DOHH2 (cell line): ENCODE results near the gene SLC25A27.

Experiments
- H3F3A ChIP-seq: fragments of 200-600 bp; sonication (generic), shearing (Covaris generic); 2 replicates; pipeline ENCODE4 v1.6.0; 2016; ENCODE audit warnings: antibody characterized with exemption, mild to moderate bottlenecking; ENCODE audit not compliant: control insufficient read depth, insufficient read depth
- H3K27ac ChIP-seq: fragments of 200-600 bp; sonication (generic); 2 replicates; pipeline ENCODE4 v1.5.1; 2014; ENCODE audit warnings: low read depth, mild to moderate bottlenecking, low read length, moderate library complexity
- H3K27me3 ChIP-seq: fragments of 200-600 bp; sonication (generic); 2 replicates; pipeline ENCODE4 v1.6.1; 2014; ENCODE audit warnings: mild to moderate bottlenecking, low read length, mixed read lengths; ENCODE audit not compliant: control insufficient read depth
- H3K36me3 ChIP-seq: fragments of 200-600 bp; sonication (generic); 2 replicates; pipeline ENCODE4 v1.6.1; 2014; ENCODE audit warnings: mild to moderate bottlenecking, low read length, moderate library complexity, mixed read lengths; ENCODE audit not compliant: control insufficient read depth
- H3K4me1 ChIP-seq: fragments of 200-600 bp; sonication (generic); 2 replicates; pipeline ENCODE4 v1.6.1; 2014; ENCODE audit warnings: mild to moderate bottlenecking, low read length, mixed read lengths; ENCODE audit not compliant: control insufficient read depth
- H3K4me2 ChIP-seq: fragments of 200-600 bp; sonication (generic); 2 replicates; pipeline ENCODE4 v1.6.0; 2014; ENCODE audit warnings: mild to moderate bottlenecking, low read length, moderate library complexity
- H3K4me3 ChIP-seq: fragments of 200-600 bp; sonication (generic); 2 replicates; pipeline ENCODE4 v1.5.1; 2014; ENCODE audit warnings: mild to moderate bottlenecking, low read length, mixed read lengths
- H3K79me2 ChIP-seq: fragments of 200-600 bp; sonication (generic); 2 replicates; pipeline ENCODE4 v1.6.1; 2014; ENCODE audit warnings: mild to moderate bottlenecking, low read length, mixed read lengths; ENCODE audit not compliant: control insufficient read depth
- H3K9me2 ChIP-seq: fragments of 200-600 bp; sonication (generic); replicated peaks from 2 replicates; pipeline ENCODE4 v1.6.1; 2014; ENCODE audit warnings: mild to moderate bottlenecking, low read length, mixed read lengths; ENCODE audit not compliant: control insufficient read depth
- H3K9me3 ChIP-seq: fragments of 200-600 bp; sonication (generic); 2 replicates; pipeline ENCODE4 v1.6.1; 2014; ENCODE audit warnings: antibody characterized with exemption, low read length, mixed read lengths; ENCODE audit not compliant: control insufficient read depth, insufficient read depth
- H4K20me1 ChIP-seq: fragments of 200-600 bp; sonication (generic); 2 replicates; pipeline ENCODE4 v1.6.0; 2014; ENCODE audit warnings: low read depth, mild to moderate bottlenecking, antibody characterized with exemption, low read length, moderate library complexity; ENCODE audit not compliant: control insufficient read depth, insufficient read depth
- EZH2phosphoT487 ChIP-seq: fragments of 200-600 bp; sonication (generic); IDR thresholded peaks from 2 replicates; pipeline ENCODE4 v1.6.1; 2017; ENCODE audit warnings: borderline replicate concordance, mild to moderate bottlenecking, antibody characterized with exemption, low read length, moderate library complexity, mixed read lengths
- TF ChIP-seq, protein P1 (sequence below): fragments of 200-600 bp; sonication (generic); IDR thresholded peaks from one replicate; pipeline ENCODE4 v1.5.1; 2014; ENCODE audit warnings: antibody characterized with exemption, mild to moderate bottlenecking, low read depth, low read length; ENCODE audit not compliant: poor library complexity, severe bottlenecking

Gene SLC25A27

DNA sequence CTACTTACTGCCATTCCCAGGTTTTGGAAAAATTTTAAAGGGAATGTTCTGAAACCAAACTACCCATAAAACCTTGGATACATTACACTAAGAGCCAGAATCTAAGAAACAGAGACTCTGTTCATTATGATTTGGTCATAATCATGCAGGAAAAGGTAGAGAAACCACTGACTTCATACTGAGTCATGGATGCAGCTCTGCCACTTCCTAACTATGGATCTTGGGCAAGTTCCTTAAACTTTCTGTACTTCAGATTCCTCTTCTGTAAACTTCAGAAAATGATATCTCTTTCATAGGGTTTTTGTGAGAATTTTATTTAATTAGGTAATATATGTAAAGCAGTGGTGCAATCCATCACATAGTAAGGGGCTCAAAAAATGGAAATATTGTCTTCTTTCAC, 62.4 kb downstream of the SLC25A27 start:
- no peak overlapping the region for H3K4me2 ChIP-seq
- H3K27me3 ChIP-seq: no peaks in the 10 kb centered on the region
- H3K9me3 ChIP-seq: no peaks in the 10 kb centered on the region
- no peaks in the 10 kb centered on the region for H3F3A ChIP-seq
- TF ChIP-seq, protein P1, sequence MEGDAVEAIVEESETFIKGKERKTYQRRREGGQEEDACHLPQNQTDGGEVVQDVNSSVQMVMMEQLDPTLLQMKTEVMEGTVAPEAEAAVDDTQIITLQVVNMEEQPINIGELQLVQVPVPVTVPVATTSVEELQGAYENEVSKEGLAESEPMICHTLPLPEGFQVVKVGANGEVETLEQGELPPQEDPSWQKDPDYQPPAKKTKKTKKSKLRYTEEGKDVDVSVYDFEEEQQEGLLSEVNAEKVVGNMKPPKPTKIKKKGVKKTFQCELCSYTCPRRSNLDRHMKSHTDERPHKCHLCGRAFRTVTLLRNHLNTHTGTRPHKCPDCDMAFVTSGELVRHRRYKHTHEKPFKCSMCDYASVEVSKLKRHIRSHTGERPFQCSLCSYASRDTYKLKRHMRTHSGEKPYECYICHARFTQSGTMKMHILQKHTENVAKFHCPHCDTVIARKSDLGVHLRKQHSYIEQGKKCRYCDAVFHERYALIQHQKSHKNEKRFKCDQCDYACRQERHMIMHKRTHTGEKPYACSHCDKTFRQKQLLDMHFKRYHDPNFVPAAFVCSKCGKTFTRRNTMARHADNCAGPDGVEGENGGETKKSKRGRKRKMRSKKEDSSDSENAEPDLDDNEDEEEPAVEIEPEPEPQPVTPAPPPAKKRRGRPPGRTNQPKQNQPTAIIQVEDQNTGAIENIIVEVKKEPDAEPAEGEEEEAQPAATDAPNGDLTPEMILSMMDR: no peak
- TF ChIP-seq EZH2phosphoT487: no peak
- no peaks in the 10 kb centered on the region; the same call in 1 of the 2 replicates for H3K9me2 ChIP-seq
- H4K20me1 ChIP-seq: no peaks in the 10 kb centered on the region
- no peaks in the 10 kb centered on the region for H3K4me1 ChIP-seq
- no peaks in the 10 kb centered on the region for H3K36me3 ChIP-seq
- no peak overlapping the region for H3K27ac ChIP-seq
- H3K79me2 ChIP-seq: no peaks in the 10 kb centered on the region
- no peak overlapping the region for H3K4me3 ChIP-seq

DNA sequence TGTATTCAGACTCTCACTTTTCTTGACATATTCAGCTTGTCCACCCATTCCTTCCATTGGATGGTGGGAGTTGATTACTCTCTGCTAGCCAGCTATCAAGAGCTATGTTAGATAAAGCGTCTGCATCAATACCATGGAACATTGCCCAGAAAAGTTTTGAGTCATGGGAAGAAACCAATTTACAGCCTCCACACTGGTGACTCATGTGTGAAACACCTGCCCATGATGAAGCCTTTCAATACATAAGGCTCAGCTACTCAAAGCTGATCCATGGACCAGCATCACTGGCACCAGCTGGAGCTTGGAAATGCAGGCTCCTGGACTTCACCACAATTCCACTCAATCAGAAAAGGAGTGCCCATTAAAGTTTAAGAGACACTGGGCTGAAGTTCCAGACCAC, 66.3 kb downstream of the SLC25A27 start:
- TF ChIP-seq, protein P1: no peak
- TF ChIP-seq EZH2phosphoT487: no peak
- H3K27me3 ChIP-seq: no peaks in the 10 kb centered on the region
- no peak overlapping the region for H3K4me3 ChIP-seq
- H3K9me2 ChIP-seq: no peaks in the 10 kb centered on the region; the same call in 1 of the 2 replicates
- H3F3A ChIP-seq: no peaks in the 10 kb centered on the region
- no peak overlapping the region for H3K4me2 ChIP-seq
- no peaks in the 10 kb centered on the region for H3K9me3 ChIP-seq
- no peaks in the 10 kb centered on the region for H4K20me1 ChIP-seq
- H3K79me2 ChIP-seq: no peaks in the 10 kb centered on the region
- no peaks in the 10 kb centered on the region for H3K36me3 ChIP-seq
- no peak overlapping the region for H3K27ac ChIP-seq
- no peaks in the 10 kb centered on the region for H3K4me1 ChIP-seq

DNA sequence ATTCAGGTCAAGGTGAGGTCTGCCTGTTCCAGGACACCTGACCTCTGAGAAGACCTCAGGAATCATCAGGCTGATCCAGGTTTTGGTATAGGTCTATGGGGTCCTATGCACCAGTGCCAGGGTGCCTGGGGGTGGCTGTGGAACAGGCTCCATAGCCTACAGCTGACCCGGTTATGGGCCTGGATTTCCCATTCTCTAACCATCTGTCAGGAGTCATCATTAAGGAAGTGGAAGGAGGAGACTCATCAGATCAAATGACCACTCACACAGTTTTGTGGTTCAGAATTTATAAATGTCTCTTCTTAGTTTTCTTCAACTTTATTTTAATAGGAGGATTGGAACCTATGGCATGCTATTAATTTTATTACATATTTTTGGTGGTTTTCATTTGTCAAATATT, 67.6 kb downstream of the SLC25A27 start:
- Histone ChIP-seq H4K20me1 (no peaks in the 10 kb centered on the region), H3K4me1 (no peaks in the 10 kb centered on the region), H3F3A (no peaks in the 10 kb centered on the region), H3K9me2 (no peaks in the 10 kb centered on the region; the same call in 1 of the 2 replicates), H3K79me2 (no peaks in the 10 kb centered on the region), H3K4me3 (no peak overlapping the region), H3K27ac (no peak overlapping the region), H3K27me3 (no peaks in the 10 kb centered on the region), H3K36me3 (no peaks in the 10 kb centered on the region), H3K9me3 (no peaks in the 10 kb centered on the region), H3K4me2 (no peak overlapping the region)
- TF ChIP-seq, protein P1: no peak
- TF ChIP-seq EZH2phosphoT487: no peak
